K562 (cell line): ENCODE measurements around the gene NCOA1. TPM values are rescaled to one million over a fixed set of nuclear protein-coding genes. Genes with fewer than 3 reads are reported as not detected.

Experiments
- ARID1B ChIP-seq: fragments of 450-650 bp; IDR thresholded peaks from 2 replicates; pipeline ENCODE4 v1.6.1; 2016; ENCODE audit warnings: antibody characterized with exemption, mild to moderate bottlenecking, inconsistent platforms
- CHD4 ChIP-seq: fragments of 200-600 bp; sonication (generic); IDR thresholded peaks from 3 replicates; pipeline ENCODE4 v1.6.1; 2012; ENCODE audit warnings: low read depth, mild to moderate bottlenecking, mixed read lengths, low read length, inconsistent platforms; ENCODE audit not compliant: insufficient read depth, insufficient replicate concordance, poor library complexity, severe bottlenecking
- HDAC2 ChIP-seq: fragments of 450-650 bp; IDR thresholded peaks from 2 replicates; pipeline ENCODE4 v1.6.1; 2016; ENCODE audit warnings: mild to moderate bottlenecking
- HDAC8 ChIP-seq: fragments of 450-650 bp; IDR thresholded peaks from 2 replicates; pipeline ENCODE4 v1.6.1; 2016; ENCODE audit warnings: mild to moderate bottlenecking, missing genetic modification characterization, moderate library complexity, missing compliant biosample characterization
- HES1 ChIP-seq: fragments of 450-650 bp; IDR thresholded peaks from 2 replicates; pipeline ENCODE4 v1.6.1; 2016; ENCODE audit warnings: low read depth, mild to moderate bottlenecking, moderate library complexity
- HMGXB4 ChIP-seq: sonication (generic); formaldehyde crosslinking; IDR thresholded peaks from 2 replicates; pipeline ENCODE4 v1.8.1; 2023; ENCODE audit warnings: mild to moderate bottlenecking, missing genetic modification reagents
- HOXB6 ChIP-seq: fragments of 250-450 bp; sonication (Bioruptor Pico); IDR thresholded peaks from 2 replicates; pipeline ENCODE4 v1.5.1; 2022; ENCODE audit warnings: mild to moderate bottlenecking, borderline replicate concordance
- MLX ChIP-seq, 2 experiments: fragments of 450-650 bp in 1 of 2; sonication (generic) in 1 of 2; formaldehyde crosslinking; conservative IDR thresholded peaks; 2 replicates each; pipeline versions ENCODE4 v1.4.0 to v1.8.1; 2020 to 2022; ENCODE audit warnings: mild to moderate bottlenecking in 1 of 2, missing genetic modification reagents in 1 of 2
- MTA2 ChIP-seq: fragments of 450-650 bp; IDR thresholded peaks from 2 replicates; pipeline ENCODE4 v1.6.1; 2016; ENCODE audit warnings: low read depth
- MYBL2 ChIP-seq, 2 experiments: fragments of 450-650 bp in 1 of 2; sonication (generic) in 1 of 2; formaldehyde crosslinking in 1 of 2; IDR thresholded peaks; 2 replicates each; pipeline versions ENCODE4 v1.6.1 to v1.8.1; 2017 to 2022; ENCODE audit warnings: borderline replicate concordance in 1 of 2, inconsistent platforms in 1 of 2, low read depth in 1 of 2, mild to moderate bottlenecking in 1 of 2, missing genetic modification reagents in 1 of 2, moderate library complexity in 1 of 2
- RBM25 ChIP-seq: fragments of 200-400 bp; formaldehyde crosslinking; IDR thresholded peaks from 2 replicates; pipeline ENCODE4 v1.6.1; 2018; ENCODE audit warnings: low read length, low read depth, moderate library complexity; ENCODE audit not compliant: severe bottlenecking
- RFX7 ChIP-seq: fragments of 250-450 bp; sonication (Bioruptor Pico); IDR thresholded peaks from 2 replicates; pipeline ENCODE4 v1.5.1; 2021; ENCODE audit warnings: mild to moderate bottlenecking
- TCF7L2 ChIP-seq: fragments of 150-350 bp; IDR thresholded peaks from 2 replicates; pipeline ENCODE4 v1.6.1; 2016; ENCODE audit warnings: low read depth, mild to moderate bottlenecking, low read length, moderate library complexity
- ZEB2 ChIP-seq: fragments of 450-650 bp; IDR thresholded peaks from 2 replicates; pipeline ENCODE4 v1.6.1; 2016
- ZNF140 ChIP-seq: fragments of 250-450 bp; sonication (Bioruptor Pico); IDR thresholded peaks from 2 replicates; pipeline ENCODE4 v1.8.0; 2021; ENCODE audit warnings: moderate library complexity, mild to moderate bottlenecking, inconsistent platforms
- ZNF316 ChIP-seq: fragments of 450-650 bp; IDR thresholded peaks from 2 replicates; pipeline ENCODE4 v1.6.1; 2016
- ZNF586 ChIP-seq: fragments of 450-650 bp; formaldehyde crosslinking; conservative IDR thresholded peaks from 2 replicates; pipeline ENCODE4 v1.4.0; 2020; ENCODE audit warnings: mild to moderate bottlenecking, moderate library complexity
- polyA plus RNA-seq, 8 experiments: library from polyadenylated mRNA; depleted of rRNA in 4 of 8; stranded (reverse) in 5 of 8; unstranded in 3 of 8; fragments of >200 nt; fragmentation: Nextera tagmentation in 2 of 8; fragmentation: Illumina TruSeq in 1 of 8; extraction: Ambion mirVana in 2 of 8; extraction: Trizol in 1 of 8; gene quantifications; 2 replicates each; pipeline versions ENCODE4 v1.2.1 to v1.2.3, GENCODE V29; 2011 to 2014; ENCODE audit warnings: inconsistent platforms in 1 of 8, missing spikeins in 1 of 8
- total RNA-seq, 7 experiments: library from RNA; depleted of rRNA in 6 of 7; stranded (reverse); fragments of >200 nt in 6 of 7; fragmentation: Illumina TruSeq in 2 of 7; extraction: Trizol in 2 of 7; gene quantifications; 2 replicates each; pipeline versions ENCODE4 v1.2.1 to v1.2.3, GENCODE V29; 2011 to 2021; ENCODE audit warnings: low replicate concordance in 1 of 7
- TF ChIP-seq, protein P1 (sequence below): fragments of 450-650 bp; IDR thresholded peaks from 2 replicates; pipeline ENCODE4 v1.6.1; 2016
- TF ChIP-seq, protein P2 (sequence below): fragments of 250-450 bp; sonication (Bioruptor Pico); IDR thresholded peaks from 2 replicates; pipeline ENCODE4 v1.5.0; 2021; ENCODE audit warnings: mild to moderate bottlenecking, moderate library complexity

NCOA1 gene
- total and polyA plus RNA-seq, 9 of the 15 experiments (the other 6 are each of a cell fraction or from before 2014, with no cell fraction given), result 4.9 to 25.7 (median 17.0) TPM

GRCh38 chr2:24456599-24457556, 34.2 kb upstream of the NCOA1 start (continued):
- TF ChIP-seq MLX (CRISPR knock-in tag; conservative IDR thresholded peaks at IDR 0.05), result no peak
- TF ChIP-seq HDAC8 (tag), result no peak
- no peak for TF ChIP-seq TCF7L2
- TF ChIP-seq ZNF140 (CRISPR knock-in tag), result no peak
- TF ChIP-seq RBM25, result no peak
- TF ChIP-seq ARID1B, result peak; percentile 82
- 0 out of 2 replicates have a peak, but pooled peaks have one; percentile 17 for TF ChIP-seq MTA2
- no peak for TF ChIP-seq HOXB6 (CRISPR knock-in tag)
- TF ChIP-seq, protein P1, sequence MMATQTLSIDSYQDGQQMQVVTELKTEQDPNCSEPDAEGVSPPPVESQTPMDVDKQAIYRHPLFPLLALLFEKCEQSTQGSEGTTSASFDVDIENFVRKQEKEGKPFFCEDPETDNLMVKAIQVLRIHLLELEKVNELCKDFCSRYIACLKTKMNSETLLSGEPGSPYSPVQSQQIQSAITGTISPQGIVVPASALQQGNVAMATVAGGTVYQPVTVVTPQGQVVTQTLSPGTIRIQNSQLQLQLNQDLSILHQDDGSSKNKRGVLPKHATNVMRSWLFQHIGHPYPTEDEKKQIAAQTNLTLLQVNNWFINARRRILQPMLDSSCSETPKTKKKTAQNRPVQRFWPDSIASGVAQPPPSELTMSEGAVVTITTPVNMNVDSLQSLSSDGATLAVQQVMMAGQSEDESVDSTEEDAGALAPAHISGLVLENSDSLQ, result peak; percentile 82
- no peak for TF ChIP-seq ZNF316
- TF ChIP-seq HES1, result no peak
- TF ChIP-seq RFX7, result no peak
- no peak for TF ChIP-seq MYBL2 (IDR thresholded peaks at IDR 0.05; ENCODE audit: low read depth)
- no peak for TF ChIP-seq MYBL2 (CRISPR knock-in tag; IDR thresholded peaks at IDR 0.05; ENCODE audit: borderline replicate concordance)
- TF ChIP-seq, protein P2, sequence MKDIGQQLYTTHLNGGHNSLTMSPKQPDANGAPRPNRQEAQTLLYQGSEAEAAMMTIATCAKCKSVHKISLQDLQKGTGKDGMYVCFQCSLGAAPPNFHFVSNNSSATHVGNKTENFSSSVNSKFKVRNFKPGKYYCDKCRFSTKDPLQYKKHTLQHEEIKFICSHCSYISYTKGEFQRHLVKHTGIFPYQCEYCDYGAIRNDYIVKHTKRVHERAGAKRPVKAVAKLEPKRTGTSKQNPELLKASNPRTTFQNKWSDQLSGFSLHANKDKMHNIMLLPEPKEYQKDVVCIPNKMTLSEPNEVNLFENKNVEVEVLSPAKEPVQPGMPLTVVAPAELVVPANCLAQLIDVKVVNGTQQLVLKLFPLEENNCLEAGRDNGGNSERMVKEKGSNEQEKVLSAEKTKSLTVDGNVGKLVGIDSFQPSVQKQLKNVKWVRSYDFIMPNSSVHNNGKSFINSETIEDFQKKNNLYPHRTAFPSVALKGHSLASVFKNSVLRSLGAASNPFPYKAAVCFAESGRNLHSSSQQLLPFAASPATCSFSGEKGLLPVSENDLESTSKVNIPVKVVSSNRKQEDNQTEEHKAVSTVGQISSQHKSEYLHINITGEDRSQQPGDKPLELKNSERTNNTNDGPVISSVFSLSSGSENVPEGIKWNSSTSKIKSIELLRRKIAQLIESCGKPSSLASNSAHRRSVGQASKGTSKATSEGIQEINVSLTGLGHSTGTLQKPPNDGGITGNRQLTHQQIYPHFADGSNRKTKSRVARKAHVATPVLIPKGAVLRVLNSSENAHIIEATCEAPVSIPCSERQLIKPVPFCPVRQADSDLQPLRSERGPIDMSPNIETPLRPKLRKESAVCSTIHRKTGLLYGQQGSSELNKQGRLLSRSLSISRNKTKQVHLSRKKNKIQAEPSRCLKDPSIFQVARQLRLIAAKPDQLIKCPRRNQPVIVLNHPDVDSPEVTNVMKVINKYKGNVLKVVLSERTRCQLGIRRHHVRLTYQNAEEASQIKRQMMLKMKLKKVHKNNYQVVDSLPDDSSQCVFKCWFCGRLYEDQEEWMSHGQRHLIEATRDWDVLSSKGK (CRISPR knock-in tag), result no peak
- no peak for TF ChIP-seq CHD4
- peak; percentile 12; the same call in 1 of the 2 replicates for TF ChIP-seq HDAC2
- TF ChIP-seq ZNF586, result no peak
- TF ChIP-seq HMGXB4 (CRISPR knock-in tag), result no peak
- peak; percentile 65 for TF ChIP-seq ZEB2
